CD14-positive monocyte (primary cell): ENCODE data around the gene PDZK1IP1. TPM values are rescaled to one million over a fixed set of nuclear protein-coding genes. Genes with fewer than 3 reads are reported as not detected.

Source experiments
- DNase-seq, 3 donors: peaks; one replicate each; pipeline ENCODE4 v3.0.0-alpha.2; 2011 to 2022
- H2AFZ ChIP-seq: 2 replicates; pipeline ENCODE4 v1.6.0; 2012; ENCODE audit warnings: mild to moderate bottlenecking, low read depth, low read length, inconsistent platforms; ENCODE audit not compliant: insufficient read depth, poor library complexity, severe bottlenecking
- H3K27ac ChIP-seq, 2 donors: 1 replicate in 1 of 2; 2 replicates in 1 of 2; pipeline ENCODE4 v1.5.1; 2012 to 2013; ENCODE audit warnings: low read length in 2 of 2, control low read depth in 1 of 2, inconsistent platforms in 1 of 2, low read depth in 1 of 2, mild to moderate bottlenecking in 1 of 2
- H3K27me3 ChIP-seq, 2 donors: one replicate each; pipeline versions ENCODE4 v1.6.0 to v1.6.1; 2011 to 2013; ENCODE audit warnings: low read length in 2 of 2; ENCODE audit not compliant: control insufficient read depth in 2 of 2, insufficient read depth in 2 of 2
- H3K36me3 ChIP-seq, 2 donors: replicated peaks in 1 of 2; 1 replicate in 1 of 2; 2 replicates in 1 of 2; pipeline versions ENCODE4 v1.5.1 to v1.6.1; 2012 to 2013; ENCODE audit warnings: low read length in 2 of 2, control low read depth in 1 of 2, inconsistent platforms in 1 of 2, mild to moderate bottlenecking in 1 of 2; ENCODE audit not compliant: insufficient read depth in 2 of 2, control insufficient read depth in 1 of 2
- H3K4me1 ChIP-seq, 2 donors: 1 replicate in 1 of 2; 2 replicates in 1 of 2; pipeline versions ENCODE4 v1.5.1 to v1.6.1; 2012 to 2013; ENCODE audit warnings: low read length in 2 of 2, control low read depth in 1 of 2, inconsistent platforms in 1 of 2, mild to moderate bottlenecking in 1 of 2, moderate library complexity in 1 of 2; ENCODE audit not compliant: insufficient read depth in 2 of 2, control insufficient read depth in 1 of 2
- H3K4me2 ChIP-seq: replicated peaks from 2 replicates; pipeline ENCODE3; 2012; ENCODE audit warnings: low read length, moderate library complexity, mild to moderate bottlenecking; ENCODE audit not compliant: poor library complexity, severe bottlenecking; ENCODE audit errors: extremely low read depth
- H3K4me3 ChIP-seq, 3 experiments: fragments of 200-600 bp in 1 of 3; sonication (generic) in 1 of 3; replicated peaks in 1 of 3; 1 replicate in 2 of 3; 2 replicates in 1 of 3; pipeline ENCODE4 v1.5.1; 2011 to 2013; ENCODE audit warnings: low read length in 3 of 3, mild to moderate bottlenecking in 3 of 3, control low read depth in 2 of 3, low read depth in 2 of 3, inconsistent platforms in 1 of 3, moderate library complexity in 1 of 3
- H3K79me2 ChIP-seq: 2 replicates; pipeline ENCODE4 v1.6.0; 2012; ENCODE audit warnings: mild to moderate bottlenecking, control low read depth, inconsistent platforms, low read length, moderate library complexity; ENCODE audit not compliant: insufficient read depth
- H3K9ac ChIP-seq: 2 replicates; pipeline ENCODE4 v1.6.0; 2017; ENCODE audit warnings: low read length, mild to moderate bottlenecking; ENCODE audit not compliant: insufficient read depth, poor library complexity, severe bottlenecking
- H3K9me3 ChIP-seq, 2 donors: replicated peaks in 1 of 2; 1 replicate in 1 of 2; 2 replicates in 1 of 2; pipeline versions ENCODE4 v1.5.1 to v1.6.1; 2012 to 2013; ENCODE audit warnings: low read length in 2 of 2, control low read depth in 1 of 2; ENCODE audit not compliant: control insufficient read depth in 1 of 2, insufficient read depth in 1 of 2
- H4K20me1 ChIP-seq: 2 replicates; pipeline ENCODE4 v1.6.0; 2012; ENCODE audit warnings: mild to moderate bottlenecking, low read length, control low read depth, moderate library complexity; ENCODE audit not compliant: insufficient read depth
- H3K27ac Mint-ChIP-seq, 7 donors: one replicate each; pipeline ENCODE4 v1.8.0; 2020; ENCODE audit warnings: mild to moderate bottlenecking in 7 of 7, mixed read lengths in 7 of 7, moderate library complexity in 6 of 7, inconsistent platforms in 2 of 7
- H3K27me3 Mint-ChIP-seq, 3 donors: one replicate each; pipeline ENCODE4 v1.8.0; 2021 to 2022; ENCODE audit warnings: low read depth in 3 of 3, mild to moderate bottlenecking in 3 of 3, mixed read lengths in 3 of 3, moderate library complexity in 3 of 3, inconsistent platforms in 1 of 3
- H3K36me3 Mint-ChIP-seq, 2 donors: one replicate each; pipeline ENCODE4 v1.8.0; 2020; ENCODE audit warnings: mixed read lengths in 2 of 2, inconsistent platforms in 1 of 2, mild to moderate bottlenecking in 1 of 2
- H3K4me1 Mint-ChIP-seq: one replicate; pipeline ENCODE4 v1.8.0; 2020; ENCODE audit warnings: mild to moderate bottlenecking, mixed read lengths
- H3K4me3 Mint-ChIP-seq, 2 donors: one replicate each; pipeline ENCODE4 v1.8.0; 2020; ENCODE audit warnings: mild to moderate bottlenecking in 2 of 2, mixed read lengths in 2 of 2, moderate library complexity in 1 of 2
- H3K9me3 Mint-ChIP-seq, 7 donors: one replicate each; pipeline ENCODE4 v1.8.0; 2020 to 2022; ENCODE audit warnings: mixed read lengths in 7 of 7, mild to moderate bottlenecking in 6 of 7, moderate library complexity in 6 of 7, inconsistent platforms in 2 of 7
- WGBS: methylation state at CpG from one replicate; pipeline ENCODE4 v1.1.5; 2013; ENCODE audit warnings: missing lambda C conversion rate; ENCODE audit not compliant: insufficient coverage; 5-methylcytosine and 5-hydroxymethylcytosine counted together
- intact Hi-C, 2 donors: fragments of 100-400 bp; cut with micrococcal nuclease; formaldehyde crosslinking; loops; one replicate each; pipeline versions ENCODE4 v1.15.0 to v1.15.1; 2023
- polyA plus RNA-seq, 3 donors: library from polyadenylated mRNA; depleted of rRNA in 1 of 3; unstranded in 2 of 3; stranded (reverse) in 1 of 3; fragments of 300-500 nt in 2 of 3; fragments of >200 nt in 1 of 3; fragmentation: Illumina TruSeq in 2 of 3; gene quantifications; 1 replicate in 2 of 3; 2 replicates in 1 of 3; pipeline ENCODE4 v1.2.3, GENCODE V29; 2012 to 2021
- TF ChIP-seq, protein P1 (sequence below): fragments of 200-600 bp; IDR thresholded peaks from one replicate; pipeline ENCODE4 v1.8.0; 2022; ENCODE audit warnings: antibody characterized with exemption, mild to moderate bottlenecking

PDZK1IP1 gene
- polyA plus RNA-seq, 3 donors = 1.4 TPM; not detected in 2

DNA sequence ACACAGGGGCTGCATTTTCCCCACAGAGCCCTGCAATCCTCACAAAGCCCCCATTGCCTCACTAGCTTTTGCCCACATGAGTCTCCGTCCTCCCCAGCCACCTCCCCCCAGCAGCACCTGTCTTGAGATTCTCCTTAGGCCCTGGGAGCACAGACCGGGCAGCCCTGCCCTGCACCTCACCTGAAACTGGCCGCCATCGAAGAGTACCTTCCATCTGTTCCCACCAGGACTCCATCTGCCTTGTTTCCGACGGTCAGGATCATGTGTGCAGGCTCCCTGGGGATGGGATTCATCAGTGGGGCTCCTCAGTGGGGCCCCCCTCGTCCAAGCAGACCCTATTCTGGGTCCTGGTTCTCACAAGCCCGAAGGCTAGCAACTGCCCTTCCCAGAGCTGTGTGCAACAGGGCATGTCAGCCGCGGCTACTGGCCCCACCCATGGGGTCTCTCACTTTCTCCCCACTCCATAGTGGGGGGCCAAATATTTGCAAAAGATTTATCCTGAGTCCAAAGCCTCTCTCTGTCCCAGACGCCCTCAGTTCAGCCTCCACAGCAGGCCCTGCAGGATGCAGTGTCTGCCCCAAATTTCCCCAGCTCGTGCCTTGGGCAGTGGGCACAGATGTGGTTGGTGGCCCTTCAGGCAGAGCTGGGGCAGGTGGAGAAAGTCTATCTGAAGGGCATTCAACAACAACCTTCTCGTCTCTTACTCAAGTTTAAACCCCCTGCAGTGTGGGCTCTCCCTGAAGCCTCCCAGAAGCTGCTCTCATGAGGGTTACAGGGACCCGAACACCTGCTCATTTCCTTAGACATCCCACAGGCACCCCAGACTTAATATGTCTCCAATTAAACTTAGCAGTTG is 4.8 kb downstream of the PDZK1IP1 start:
- Histone ChIP-seq H3K9me3 (no peaks in the 10 kb centered on the region), H4K20me1 (no peaks in the 10 kb centered on the region), H3K4me1 (no peaks in the 10 kb centered on the region), H3K9ac (no peak overlapping the region), H2AFZ (no peak overlapping the region), H3K4me3 (no peak overlapping the region), H3K4me2 (no peak overlapping the region), H3K27me3 (peaks cover 0 to 8% of the 10 kb centered on the region in 2 donors), H3K27ac (no peak overlapping the region), H3K36me3 (no peaks in the 10 kb centered on the region), H3K79me2 (no peaks in the 10 kb centered on the region)
- H3K27me3 Mint-ChIP-seq = peaks cover 8 to 25% (median 13%) of the 10 kb centered on the region in 3 donors
- DNase-seq = no peak
- peaks cover 2% of the 10 kb centered on the region for H3K4me1 Mint-ChIP-seq
- intact Hi-C loops = no loop called here
- TF ChIP-seq, protein P1, sequence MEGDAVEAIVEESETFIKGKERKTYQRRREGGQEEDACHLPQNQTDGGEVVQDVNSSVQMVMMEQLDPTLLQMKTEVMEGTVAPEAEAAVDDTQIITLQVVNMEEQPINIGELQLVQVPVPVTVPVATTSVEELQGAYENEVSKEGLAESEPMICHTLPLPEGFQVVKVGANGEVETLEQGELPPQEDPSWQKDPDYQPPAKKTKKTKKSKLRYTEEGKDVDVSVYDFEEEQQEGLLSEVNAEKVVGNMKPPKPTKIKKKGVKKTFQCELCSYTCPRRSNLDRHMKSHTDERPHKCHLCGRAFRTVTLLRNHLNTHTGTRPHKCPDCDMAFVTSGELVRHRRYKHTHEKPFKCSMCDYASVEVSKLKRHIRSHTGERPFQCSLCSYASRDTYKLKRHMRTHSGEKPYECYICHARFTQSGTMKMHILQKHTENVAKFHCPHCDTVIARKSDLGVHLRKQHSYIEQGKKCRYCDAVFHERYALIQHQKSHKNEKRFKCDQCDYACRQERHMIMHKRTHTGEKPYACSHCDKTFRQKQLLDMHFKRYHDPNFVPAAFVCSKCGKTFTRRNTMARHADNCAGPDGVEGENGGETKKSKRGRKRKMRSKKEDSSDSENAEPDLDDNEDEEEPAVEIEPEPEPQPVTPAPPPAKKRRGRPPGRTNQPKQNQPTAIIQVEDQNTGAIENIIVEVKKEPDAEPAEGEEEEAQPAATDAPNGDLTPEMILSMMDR = no peak
- peaks cover 0 to 5% (median 0%) of the 10 kb centered on the region in 7 donors for H3K9me3 Mint-ChIP-seq
- no peak overlapping the region for H3K27ac Mint-ChIP-seq
- H3K36me3 Mint-ChIP-seq = no peaks in the 10 kb centered on the region
- WGBS = 97% methylated on average over 8 of the region's 14 CpGs
- no peak overlapping the region for H3K4me3 Mint-ChIP-seq

DNA sequence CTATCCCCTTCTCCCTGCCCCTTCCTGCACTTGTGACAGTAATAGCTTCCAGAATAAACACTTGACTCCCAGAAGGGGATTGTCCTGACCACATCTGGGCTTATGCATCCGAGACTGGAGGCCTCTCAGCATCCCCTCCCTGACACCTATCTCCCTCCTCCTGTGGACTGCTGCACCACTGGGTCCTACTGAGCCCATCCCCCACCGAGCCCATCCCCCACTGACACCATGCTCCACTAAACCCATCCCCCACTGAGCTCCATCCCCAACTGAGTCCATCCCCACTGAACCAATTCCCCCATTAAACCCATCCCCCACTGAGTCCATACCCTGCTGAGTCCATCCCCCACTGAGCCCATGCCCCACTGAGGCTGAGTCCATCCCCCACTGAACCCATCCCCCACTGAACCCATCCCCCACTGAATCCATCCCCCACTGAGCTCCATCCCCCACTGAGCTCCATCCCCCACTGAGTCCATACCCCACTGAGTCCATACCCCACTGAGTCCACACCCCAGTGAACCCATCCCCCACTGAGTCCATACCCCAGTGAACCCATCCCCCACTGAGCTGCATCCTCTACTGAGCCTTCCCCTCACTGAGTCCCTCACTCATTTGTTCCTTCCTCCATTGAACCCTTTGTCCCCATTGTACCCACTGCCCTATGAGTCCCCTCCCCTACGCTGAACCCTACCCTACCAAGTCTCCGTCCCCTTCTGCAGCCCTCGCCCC is 5.6 kb downstream of the PDZK1IP1 start:
- peaks cover 7% of the 10 kb centered on the region for H3K4me1 Mint-ChIP-seq
- Histone ChIP-seq H3K4me1 (peaks cover 5 to 7% of the 10 kb centered on the region in 2 donors), H3K79me2 (no peaks in the 10 kb centered on the region), H3K9me3 (no peaks in the 10 kb centered on the region), H3K36me3 (no peaks in the 10 kb centered on the region), H3K27me3 (peaks cover 0 to 13% of the 10 kb centered on the region in 2 donors), H2AFZ (no peak overlapping the region), H3K27ac (no peak overlapping the region), H3K4me3 (no peak overlapping the region), H3K4me2 (no peak overlapping the region), H3K9ac (no peak overlapping the region), H4K20me1 (no peaks in the 10 kb centered on the region)
- no peak overlapping the region for H3K27ac Mint-ChIP-seq
- H3K27me3 Mint-ChIP-seq = peaks cover 11 to 27% (median 12%) of the 10 kb centered on the region in 3 donors
- TF ChIP-seq, protein P1 = no peak
- intact Hi-C loops = no loop called here
- WGBS = 97% methylated on average over 5 of the region's 5 CpGs
- no peaks in the 10 kb centered on the region for H3K36me3 Mint-ChIP-seq
- DNase-seq = no peak
- H3K9me3 Mint-ChIP-seq = peaks cover 0 to 5% (median 0%) of the 10 kb centered on the region in 7 donors
- H3K4me3 Mint-ChIP-seq = no peak overlapping the region
